Ishikawa (cell line): ENCODE results near the gene LDAF1.

ENCODE experiments used
- CEBPB ChIP-seq: IDR thresholded peaks from 2 replicates; pipeline ENCODE4 v1.6.1; 2012
- CREB1 ChIP-seq: IDR thresholded peaks from 2 replicates; pipeline ENCODE4 v1.6.1; 2012; ENCODE audit warnings: low read depth
- EGR1 ChIP-seq: IDR thresholded peaks from 2 replicates; pipeline ENCODE4 v1.6.1; 2012
- EP300 ChIP-seq: IDR thresholded peaks from 2 replicates; pipeline ENCODE4 v1.6.1; 2012; ENCODE audit warnings: borderline replicate concordance
- FOXM1 ChIP-seq: IDR thresholded peaks from 2 replicates; pipeline ENCODE4 v1.6.1; 2012; ENCODE audit warnings: low read depth, borderline replicate concordance
- MAX ChIP-seq: IDR thresholded peaks from 2 replicates; pipeline ENCODE4 v1.6.1; 2012
- NFIC ChIP-seq: IDR thresholded peaks from 2 replicates; pipeline ENCODE4 v1.6.1; 2012
- RAD21 ChIP-seq: IDR thresholded peaks from 2 replicates; pipeline ENCODE4 v1.6.1; 2012; ENCODE audit warnings: low read depth
- TAF1 ChIP-seq: IDR thresholded peaks from 2 replicates; pipeline ENCODE4 v1.6.1; 2012; ENCODE audit warnings: low read depth, mild to moderate bottlenecking
- TCF12 ChIP-seq: IDR thresholded peaks from 2 replicates; pipeline ENCODE4 v1.6.1; 2012; ENCODE audit warnings: low read depth
- TEAD4 ChIP-seq: IDR thresholded peaks from 2 replicates; pipeline ENCODE4 v1.6.1; 2012
- USF1 ChIP-seq: IDR thresholded peaks from 2 replicates; pipeline ENCODE4 v1.6.1; 2012
- YY1 ChIP-seq: IDR thresholded peaks from 2 replicates; pipeline ENCODE4 v1.6.1; 2012; ENCODE audit warnings: low read depth
- ZBTB7A ChIP-seq: IDR thresholded peaks from 2 replicates; pipeline ENCODE4 v1.6.1; 2012; ENCODE audit warnings: low read depth
- TF ChIP-seq, protein P1 (sequence below): IDR thresholded peaks from 2 replicates; pipeline ENCODE4 v1.6.1; 2012; ENCODE audit warnings: low read depth, mild to moderate bottlenecking

The LDAF1 gene

DNA sequence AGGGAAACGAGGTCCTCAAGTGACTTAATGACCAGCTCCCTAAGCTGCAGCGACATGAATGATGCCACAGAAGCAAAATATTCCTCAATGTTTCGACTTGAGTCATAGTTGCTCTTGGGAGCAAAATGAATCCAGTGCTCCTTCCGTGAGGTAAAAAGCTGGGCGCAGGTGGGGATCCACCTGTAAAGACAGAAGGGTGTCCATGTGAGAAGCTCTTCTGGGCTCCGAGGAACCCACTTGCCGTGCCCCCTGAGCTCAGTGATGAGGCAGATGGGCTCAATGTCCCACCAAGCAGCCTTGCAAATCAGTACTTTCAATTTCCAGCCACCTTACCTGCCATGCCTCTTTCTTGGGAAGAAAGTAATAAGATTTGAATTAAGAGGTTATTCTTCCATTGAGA, 33.3 kb upstream of the LDAF1 start:
- TF ChIP-seq NFIC, result no peak
- TF ChIP-seq RAD21, result no peak
- no peak for TF ChIP-seq YY1
- TF ChIP-seq TAF1, result no peak
- no peak for TF ChIP-seq TEAD4
- TF ChIP-seq TCF12, result no peak
- no peak for TF ChIP-seq CREB1
- TF ChIP-seq FOXM1, result no peak
- no peak for TF ChIP-seq CEBPB
- TF ChIP-seq EGR1, result no peak
- TF ChIP-seq MAX, result no peak
- no peak for TF ChIP-seq ZBTB7A
- TF ChIP-seq USF1, result no peak
- TF ChIP-seq EP300, result no peak
- TF ChIP-seq, protein P1, sequence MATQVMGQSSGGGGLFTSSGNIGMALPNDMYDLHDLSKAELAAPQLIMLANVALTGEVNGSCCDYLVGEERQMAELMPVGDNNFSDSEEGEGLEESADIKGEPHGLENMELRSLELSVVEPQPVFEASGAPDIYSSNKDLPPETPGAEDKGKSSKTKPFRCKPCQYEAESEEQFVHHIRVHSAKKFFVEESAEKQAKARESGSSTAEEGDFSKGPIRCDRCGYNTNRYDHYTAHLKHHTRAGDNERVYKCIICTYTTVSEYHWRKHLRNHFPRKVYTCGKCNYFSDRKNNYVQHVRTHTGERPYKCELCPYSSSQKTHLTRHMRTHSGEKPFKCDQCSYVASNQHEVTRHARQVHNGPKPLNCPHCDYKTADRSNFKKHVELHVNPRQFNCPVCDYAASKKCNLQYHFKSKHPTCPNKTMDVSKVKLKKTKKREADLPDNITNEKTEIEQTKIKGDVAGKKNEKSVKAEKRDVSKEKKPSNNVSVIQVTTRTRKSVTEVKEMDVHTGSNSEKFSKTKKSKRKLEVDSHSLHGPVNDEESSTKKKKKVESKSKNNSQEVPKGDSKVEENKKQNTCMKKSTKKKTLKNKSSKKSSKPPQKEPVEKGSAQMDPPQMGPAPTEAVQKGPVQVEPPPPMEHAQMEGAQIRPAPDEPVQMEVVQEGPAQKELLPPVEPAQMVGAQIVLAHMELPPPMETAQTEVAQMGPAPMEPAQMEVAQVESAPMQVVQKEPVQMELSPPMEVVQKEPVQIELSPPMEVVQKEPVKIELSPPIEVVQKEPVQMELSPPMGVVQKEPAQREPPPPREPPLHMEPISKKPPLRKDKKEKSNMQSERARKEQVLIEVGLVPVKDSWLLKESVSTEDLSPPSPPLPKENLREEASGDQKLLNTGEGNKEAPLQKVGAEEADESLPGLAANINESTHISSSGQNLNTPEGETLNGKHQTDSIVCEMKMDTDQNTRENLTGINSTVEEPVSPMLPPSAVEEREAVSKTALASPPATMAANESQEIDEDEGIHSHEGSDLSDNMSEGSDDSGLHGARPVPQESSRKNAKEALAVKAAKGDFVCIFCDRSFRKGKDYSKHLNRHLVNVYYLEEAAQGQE, result no peak

DNA sequence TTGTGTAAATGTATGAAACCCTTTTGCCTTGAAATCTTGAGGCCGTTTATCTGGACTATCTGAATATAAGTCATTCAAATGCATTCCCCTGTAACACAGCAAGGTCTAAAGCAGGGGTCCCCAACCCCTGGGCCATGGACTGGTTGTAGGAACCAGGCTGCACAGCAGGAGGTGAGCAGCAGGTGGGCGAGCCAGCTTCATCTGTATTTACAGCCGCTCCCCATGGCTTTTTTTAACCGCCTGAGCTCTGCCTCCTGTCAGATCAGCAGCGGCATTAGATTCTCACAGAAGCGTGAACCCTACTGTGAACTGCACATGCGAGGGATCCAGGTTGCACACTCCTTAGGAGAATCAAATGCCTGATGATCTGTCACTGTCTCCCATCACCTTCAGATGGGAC, 32.0 kb upstream of the LDAF1 start:
- TF ChIP-seq, protein P1, result no peak
- TF ChIP-seq CREB1, result no peak
- TF ChIP-seq NFIC, result no peak
- no peak for TF ChIP-seq CEBPB

- TF ChIP-seq, protein P1, result no peak
- no peak for TF ChIP-seq NFIC
- TF ChIP-seq TAF1, result no peak
- TF ChIP-seq USF1, result no peak
- no peak for TF ChIP-seq TCF12
- TF ChIP-seq EP300, result no peak
- no peak for TF ChIP-seq CEBPB
- no peak for TF ChIP-seq TEAD4
- TF ChIP-seq YY1, result no peak
- no peak for TF ChIP-seq CREB1
- no peak for TF ChIP-seq FOXM1
- no peak for TF ChIP-seq RAD21
- TF ChIP-seq EGR1, result no peak
- no peak for TF ChIP-seq ZBTB7A
- no peak for TF ChIP-seq MAX
Observed at GRCh38 chr16:21128991-21129390, 29.5 kb upstream of the LDAF1 start.

DNA sequence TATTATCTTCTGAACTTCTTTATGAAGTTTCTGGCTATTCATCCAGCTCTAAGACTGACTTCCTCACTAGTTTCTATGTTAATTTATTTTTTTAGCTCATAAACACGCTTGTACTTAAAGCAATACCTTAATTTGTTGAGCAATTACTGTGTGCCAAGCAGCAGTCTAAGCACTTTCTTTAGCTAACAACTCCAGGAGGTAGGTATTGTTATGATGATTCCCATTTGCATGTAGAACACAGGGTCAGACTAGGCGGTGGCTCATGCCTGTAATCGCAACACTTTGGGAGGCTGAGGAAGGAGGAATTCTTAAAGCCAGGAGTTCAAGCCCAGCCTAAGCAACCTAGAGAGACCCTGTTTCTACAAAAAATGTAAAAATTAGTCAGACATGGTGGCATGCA, 27.7 kb upstream of the LDAF1 start:
- TF ChIP-seq CEBPB, result no peak
- no peak for TF ChIP-seq EP300
- no peak for TF ChIP-seq YY1
- no peak for TF ChIP-seq CREB1
- TF ChIP-seq FOXM1, result no peak
- TF ChIP-seq MAX, result no peak

DNA sequence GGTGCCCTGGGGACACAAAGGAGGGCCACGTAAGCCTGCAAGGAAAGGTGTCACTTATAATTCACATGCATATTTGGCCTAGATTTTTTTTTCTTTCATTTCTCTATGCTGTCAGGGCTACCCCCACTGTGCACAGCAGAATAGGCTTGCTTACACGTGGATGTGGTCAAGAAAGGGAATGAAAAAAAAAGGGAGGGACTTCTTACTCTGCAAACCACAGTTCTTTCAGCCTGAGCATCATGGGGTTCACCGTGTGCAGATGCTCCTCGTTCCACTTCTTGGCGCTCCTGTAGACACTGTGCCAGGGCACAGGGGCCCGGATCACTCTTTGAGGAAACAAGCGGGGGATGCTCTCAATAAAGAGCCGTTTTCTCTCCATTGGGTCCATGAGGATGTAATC, 24.4 kb upstream of the LDAF1 start:
- TF ChIP-seq CEBPB (no peak), CREB1 (no peak), YY1 (no peak), EP300 (no peak), MAX (no peak), RAD21 (no peak), USF1 (no peak), TCF12 (no peak), ZBTB7A (no peak), TEAD4 (no peak), NFIC (no peak), FOXM1 (no peak), EGR1 (no peak), TAF1 (no peak)
- TF ChIP-seq, protein P1, result no peak
